Fibroblast of pulmonary artery (primary cell): Measurements from ENCODE around the gene KLHL36.
"Not testable (repeated sequence)": the region's sequence is repeated elsewhere in the genome, so short reads cannot be mapped to it uniquely, and the experiment has no call there.

ENCODE experiments used
- DNase-seq: peaks from one replicate; pipeline ENCODE4 v3.0.0-alpha.2; 2010; ENCODE audit warnings: low read depth
- H3K4me3 ChIP-seq: replicated peaks from 2 replicates; pipeline ENCODE4 v1.5.1; 2011; ENCODE audit warnings: low read depth, mild to moderate bottlenecking, control low read depth, low read length, moderate library complexity
- CTCF ChIP-seq: IDR thresholded peaks from 2 replicates; pipeline ENCODE4 v1.5.1; 2011; ENCODE audit warnings: mild to moderate bottlenecking, control low read depth, low read length, inconsistent platforms; ENCODE audit errors: missing control alignments

KLHL36 gene

GRCh38 chr16:84684592-84684965 lies 36.3 kb downstream of the KLHL36 start:
- TF ChIP-seq CTCF = no peak
- DNase-seq = no peak
- H3K4me3 ChIP-seq = no peak overlapping the region

- TF ChIP-seq CTCF = no peak
- no peak for DNase-seq
- no peak overlapping the region for H3K4me3 ChIP-seq
These were observed 36.9 kb downstream of the KLHL36 start for GRCh38 chr16:84685210-84685609.

GRCh38 chr16:84686707-84687298 lies 38.5 kb downstream of the KLHL36 start:
- no peak for TF ChIP-seq CTCF
- H3K4me3 ChIP-seq = no peak overlapping the region
- DNase-seq = no peak

- TF ChIP-seq CTCF = no peak
- peak; percentile 94 for DNase-seq
- no peak overlapping the region for H3K4me3 ChIP-seq
These were observed 39.4 kb downstream of the KLHL36 start for GRCh38 chr16:84687715-84688114.

- not testable (repeated sequence) for H3K4me3 ChIP-seq, DNase-seq
These were observed 39.9 kb downstream of the KLHL36 start for GRCh38 chr16:84688163-84688562.

- TF ChIP-seq CTCF = no peak
- DNase-seq = peak; percentile 85
- H3K4me3 ChIP-seq = no peak overlapping the region
These were observed 40.8 kb downstream of the KLHL36 start for GRCh38 chr16:84689111-84689510.

GRCh38 chr16:84690088-84690819 lies 41.9 kb downstream of the KLHL36 start:
- DNase-seq = no peak
- TF ChIP-seq CTCF = no peak
- H3K4me3 ChIP-seq = no peak overlapping the region
